Measurements from ENCODE around the gene PPP3R2.

The PPP3R2 gene

DNA sequence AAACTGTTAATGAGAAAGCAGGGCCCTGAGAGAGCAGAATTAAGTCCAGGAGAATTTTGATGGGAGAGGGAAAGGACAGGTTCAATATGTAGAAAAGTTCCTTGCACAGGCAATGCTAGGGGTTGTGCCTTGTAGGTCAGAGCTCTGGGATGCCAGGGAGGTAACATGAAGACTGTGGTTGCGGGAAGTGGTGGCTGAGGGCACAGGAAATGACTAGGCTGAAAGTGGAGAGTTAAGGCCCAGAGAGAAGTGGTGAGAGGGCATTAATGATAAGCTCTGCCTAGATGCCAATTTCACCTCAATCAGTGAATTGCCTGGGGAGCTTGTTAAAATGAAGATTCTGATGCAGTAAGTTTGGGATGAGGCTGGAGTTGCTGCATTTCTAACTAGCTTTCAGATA, 31.5 kb upstream of the PPP3R2 start:
- no peaks in the 10 kb centered on the region for H3K27me3 ChIP-seq (ENCODE audit: low read length)
- no peaks in the 10 kb centered on the region for H3K79me2 ChIP-seq (ENCODE audit: insufficient read depth, low read length)
- H3K4me3 ChIP-seq (ENCODE audit: insufficient read depth, low read length, poor library complexity, severe bottlenecking) = no peak overlapping the region
- no peak overlapping the region for H3K9ac ChIP-seq (ENCODE audit: low read length)
- no peak for TF ChIP-seq EZH2phosphoT487 (conservative IDR thresholded peaks at IDR 0.05; ENCODE audit: low read length)
- TF ChIP-seq, protein P1, sequence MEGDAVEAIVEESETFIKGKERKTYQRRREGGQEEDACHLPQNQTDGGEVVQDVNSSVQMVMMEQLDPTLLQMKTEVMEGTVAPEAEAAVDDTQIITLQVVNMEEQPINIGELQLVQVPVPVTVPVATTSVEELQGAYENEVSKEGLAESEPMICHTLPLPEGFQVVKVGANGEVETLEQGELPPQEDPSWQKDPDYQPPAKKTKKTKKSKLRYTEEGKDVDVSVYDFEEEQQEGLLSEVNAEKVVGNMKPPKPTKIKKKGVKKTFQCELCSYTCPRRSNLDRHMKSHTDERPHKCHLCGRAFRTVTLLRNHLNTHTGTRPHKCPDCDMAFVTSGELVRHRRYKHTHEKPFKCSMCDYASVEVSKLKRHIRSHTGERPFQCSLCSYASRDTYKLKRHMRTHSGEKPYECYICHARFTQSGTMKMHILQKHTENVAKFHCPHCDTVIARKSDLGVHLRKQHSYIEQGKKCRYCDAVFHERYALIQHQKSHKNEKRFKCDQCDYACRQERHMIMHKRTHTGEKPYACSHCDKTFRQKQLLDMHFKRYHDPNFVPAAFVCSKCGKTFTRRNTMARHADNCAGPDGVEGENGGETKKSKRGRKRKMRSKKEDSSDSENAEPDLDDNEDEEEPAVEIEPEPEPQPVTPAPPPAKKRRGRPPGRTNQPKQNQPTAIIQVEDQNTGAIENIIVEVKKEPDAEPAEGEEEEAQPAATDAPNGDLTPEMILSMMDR (IDR thresholded peaks at IDR 0.05; ENCODE audit: insufficient read depth, low read length, poor library complexity, severe bottlenecking) = no peak
- H3K36me3 ChIP-seq (ENCODE audit: low read length) = no peaks in the 10 kb centered on the region
- no peaks in the 10 kb centered on the region for H3K9me3 ChIP-seq (ENCODE audit: insufficient read depth, low read length)
- H3K27ac ChIP-seq (ENCODE audit: low read depth, low read length) = no peak overlapping the region
- no peaks in the 10 kb centered on the region for H3K9me2 ChIP-seq (replicated peaks; ENCODE audit: insufficient read depth, low read length)
- no peak overlapping the region for H2AFZ ChIP-seq (ENCODE audit: low read depth, low read length, severe bottlenecking)
- H4K20me1 ChIP-seq (ENCODE audit: low read depth, low read length) = no peaks in the 10 kb centered on the region
- H3K4me2 ChIP-seq (ENCODE audit: low read depth, low read length, poor library complexity, severe bottlenecking) = no peak overlapping the region
- H3F3A ChIP-seq (ENCODE audit: insufficient read depth) = no peaks in the 10 kb centered on the region

DNA sequence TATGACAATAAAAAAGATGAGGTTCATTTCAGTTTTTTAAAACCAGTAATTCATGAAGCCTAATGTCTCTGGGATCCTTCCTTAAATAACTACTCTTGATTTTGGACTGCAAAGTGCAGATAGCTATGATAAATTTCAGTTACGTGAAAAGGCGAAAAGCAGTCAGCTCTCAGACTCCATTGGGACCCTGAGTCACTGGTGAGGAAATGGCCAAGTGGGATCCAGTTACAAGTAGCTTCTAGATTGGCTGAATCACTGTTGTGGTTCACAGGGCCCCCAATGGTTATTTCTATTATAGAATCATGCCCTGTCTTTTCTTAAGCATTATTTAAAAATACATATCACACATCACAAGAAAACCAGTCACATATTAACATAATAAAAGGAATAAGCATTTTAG, 31.1 kb upstream of the PPP3R2 start:
- Histone ChIP-seq H3F3A (ENCODE audit: insufficient read depth) (no peaks in the 10 kb centered on the region), H3K36me3 (ENCODE audit: low read length) (no peaks in the 10 kb centered on the region), H3K4me2 (ENCODE audit: low read depth, low read length, poor library complexity, severe bottlenecking) (no peak overlapping the region), H3K9ac (ENCODE audit: low read length) (no peak overlapping the region), H3K9me3 (ENCODE audit: insufficient read depth, low read length) (no peaks in the 10 kb centered on the region), H3K79me2 (ENCODE audit: insufficient read depth, low read length) (no peaks in the 10 kb centered on the region), H3K27me3 (ENCODE audit: low read length) (no peaks in the 10 kb centered on the region), H2AFZ (ENCODE audit: low read depth, low read length, severe bottlenecking) (no peak overlapping the region), H3K4me3 (ENCODE audit: insufficient read depth, low read length, poor library complexity, severe bottlenecking) (no peak overlapping the region), H3K27ac (ENCODE audit: low read depth, low read length) (no peak overlapping the region), H4K20me1 (ENCODE audit: low read depth, low read length) (no peaks in the 10 kb centered on the region), H3K9me2 (replicated peaks; ENCODE audit: insufficient read depth, low read length) (no peaks in the 10 kb centered on the region)
- no peak for TF ChIP-seq EZH2phosphoT487 (conservative IDR thresholded peaks at IDR 0.05; ENCODE audit: low read length)
- TF ChIP-seq, protein P1 (IDR thresholded peaks at IDR 0.05; ENCODE audit: insufficient read depth, low read length, poor library complexity, severe bottlenecking) = no peak

- Histone ChIP-seq H3K27ac (ENCODE audit: low read depth, low read length) (no peak overlapping the region), H3K27me3 (ENCODE audit: low read length) (no peaks in the 10 kb centered on the region), H3K9ac (ENCODE audit: low read length) (no peak overlapping the region), H4K20me1 (ENCODE audit: low read depth, low read length) (no peaks in the 10 kb centered on the region), H3K9me2 (replicated peaks; ENCODE audit: insufficient read depth, low read length) (no peaks in the 10 kb centered on the region), H3K36me3 (ENCODE audit: low read length) (no peaks in the 10 kb centered on the region), H3K79me2 (ENCODE audit: insufficient read depth, low read length) (no peaks in the 10 kb centered on the region), H2AFZ (ENCODE audit: low read depth, low read length, severe bottlenecking) (no peak overlapping the region), H3F3A (ENCODE audit: insufficient read depth) (no peaks in the 10 kb centered on the region), H3K9me3 (ENCODE audit: insufficient read depth, low read length) (no peaks in the 10 kb centered on the region), H3K4me3 (ENCODE audit: insufficient read depth, low read length, poor library complexity, severe bottlenecking) (no peak overlapping the region), H3K4me2 (ENCODE audit: low read depth, low read length, poor library complexity, severe bottlenecking) (no peak overlapping the region)
- no peak for TF ChIP-seq EZH2phosphoT487 (conservative IDR thresholded peaks at IDR 0.05; ENCODE audit: low read length)
- TF ChIP-seq, protein P1 (IDR thresholded peaks at IDR 0.05; ENCODE audit: insufficient read depth, low read length, poor library complexity, severe bottlenecking) = no peak
These were observed 25.7 kb upstream of the PPP3R2 start for GRCh38 chr9:101620452-101620851.

Measured in SU-DHL-6 (cell line).